HepG2 (cell line): ENCODE measurements around the gene CNP. TPM values are rescaled to one million over a fixed set of nuclear protein-coding genes. Genes with fewer than 3 reads are reported as not detected.

ENCODE experiments used
- PHF21A ChIP-seq: sonication (generic); formaldehyde crosslinking; IDR thresholded peaks from 2 replicates; pipeline ENCODE4 v1.5.0; 2020; ENCODE audit warnings: mild to moderate bottlenecking, missing genetic modification reagents
- PRDM10 ChIP-seq: sonication (generic); formaldehyde crosslinking; IDR thresholded peaks from 2 replicates; pipeline ENCODE4 v1.4.0; 2020; ENCODE audit warnings: low read depth, missing genetic modification reagents
- SNAPC4 ChIP-seq: sonication (generic); formaldehyde crosslinking; IDR thresholded peaks from 2 replicates; pipeline ENCODE4 v1.4.0; 2020; ENCODE audit warnings: mild to moderate bottlenecking, missing genetic modification reagents
- ZNF121 ChIP-seq: sonication (generic); formaldehyde crosslinking; IDR thresholded peaks from 2 replicates; pipeline ENCODE4 v1.5.0; 2020; ENCODE audit warnings: mild to moderate bottlenecking, missing genetic modification reagents
- ZNF362 ChIP-seq: sonication (generic); formaldehyde crosslinking; IDR thresholded peaks from 2 replicates; pipeline ENCODE4 v1.4.0; 2020; ENCODE audit warnings: missing genetic modification reagents, mild to moderate bottlenecking, borderline replicate concordance
- ZNF644 ChIP-seq: IDR thresholded peaks from 2 replicates; pipeline ENCODE4 v1.6.1; 2016; ENCODE audit warnings: low read depth
- ZNF672 ChIP-seq: sonication (generic); formaldehyde crosslinking; IDR thresholded peaks from 2 replicates; pipeline ENCODE4 v1.8.1; 2022; ENCODE audit warnings: missing genetic modification reagents
- ZNF782 ChIP-seq: sonication (generic); formaldehyde crosslinking; IDR thresholded peaks from 2 replicates; pipeline ENCODE4 v1.4.0; 2020; ENCODE audit warnings: missing genetic modification reagents, mild to moderate bottlenecking, borderline replicate concordance
- ZNF800 ChIP-seq: sonication (generic); formaldehyde crosslinking; IDR thresholded peaks from 2 replicates; pipeline ENCODE4 v1.4.0; 2020; ENCODE audit warnings: missing genetic modification reagents
- ZSCAN25 ChIP-seq: sonication (generic); formaldehyde crosslinking; IDR thresholded peaks from 2 replicates; pipeline ENCODE4 v1.8.0; 2022; ENCODE audit warnings: mild to moderate bottlenecking, missing genetic modification reagents
- polyA plus RNA-seq, 8 experiments: library from polyadenylated mRNA; depleted of rRNA in 3 of 8; stranded (reverse) in 7 of 8; unstranded in 1 of 8; fragments of >200 nt; fragmentation: Illumina TruSeq in 4 of 8; extraction: Trizol in 4 of 8; gene quantifications; 2 replicates each; pipeline versions ENCODE4 v1.2.1 to v1.2.3, GENCODE V29; 2011 to 2016; ENCODE audit warnings: low read depth in 4 of 8, missing spikeins in 1 of 8, mixed read lengths in 1 of 8; ENCODE audit not compliant: insufficient read depth in 1 of 8
- total RNA-seq, 5 experiments: library from RNA; depleted of rRNA; stranded (reverse); fragments of >200 nt; fragmentation: Illumina TruSeq; extraction: Trizol; gene quantifications; 2 replicates each; pipeline ENCODE4 v1.2.3, GENCODE V29; 2016; ENCODE audit warnings: low read depth in 1 of 5

Gene CNP
- total and polyA plus RNA-seq, 2 of the 13 experiments (the other 11 are each of a cell fraction or from before 2014, with no cell fraction given), result 97.2 to 161 TPM

GRCh38 chr17:41957869-41958439 is 8.6 kb upstream of the CNP start (continued):
- TF ChIP-seq ZNF800 (0 out of 2 replicates have a peak, but pooled peaks have one; percentile 5), ZNF362 (CRISPR knock-in tag) (no peak), ZNF782 (CRISPR knock-in tag) (no peak), PHF21A (CRISPR knock-in tag) (peak; percentile 16; the same call in 1 of the 2 replicates), ZNF644 (CRISPR knock-in tag) (no peak), SNAPC4 (CRISPR knock-in tag) (peak; percentile 30; the same call in 1 of the 2 replicates), ZNF121 (CRISPR knock-in tag) (peak; percentile 89), ZSCAN25 (CRISPR knock-in tag) (0 out of 2 replicates have a peak, but pooled peaks have one; percentile 13), PRDM10 (CRISPR knock-in tag) (0 out of 2 replicates have a peak, but pooled peaks have one; percentile 0), ZNF672 (CRISPR knock-in tag) (no peak)
